ENCODE data around the gene HEATR5A.
A peak's percentile ranks its signal among the peaks of the same experiment; 100 is the strongest.

Gene HEATR5A

GRCh38 chr14:31429791-31430190, 9.4 kb upstream of the HEATR5A start:
- no peak overlapping the region for H3K27ac ChIP-seq
- H3K4me3 ChIP-seq = no peak overlapping the region

GRCh38 chr14:31428011-31428410, 7.7 kb upstream of the HEATR5A start:
- H3K4me3 ChIP-seq = no peak overlapping the region
- no peak overlapping the region for H3K27ac ChIP-seq

GRCh38 chr14:31426663-31427062, 6.3 kb upstream of the HEATR5A start:
- no peak overlapping the region for H3K27ac ChIP-seq
- H3K4me3 ChIP-seq = no peak overlapping the region

- Histone ChIP-seq H3K4me3 (no peak overlapping the region), H3K27ac (no peak overlapping the region)
Observed at GRCh38 chr14:31425905-31426304, 5.6 kb upstream of the HEATR5A start.

- peak overlapping the region in 2 of 7 experiments; percentile 79 to 93 for H3K4me3 ChIP-seq
- H3K27ac ChIP-seq = peak overlapping the region in 9 of 21 experiments; percentile 79 to 90 (median 83)
Observed at GRCh38 chr14:31421200-31421599, 850 bp upstream of the HEATR5A start.

- Histone ChIP-seq H3K4me3 (peak overlapping the region; percentile 72 to 98 (median 93)), H3K27ac (peak overlapping the region; percentile 55 to 91 (median 86))
Observed at GRCh38 chr14:31419967-31420318, 407 bp downstream of the HEATR5A start.

- Histone ChIP-seq H3K4me3 (peak overlapping the region; percentile 72 to 98 (median 93)), H3K27ac (peak overlapping the region in 20 of 21 experiments; percentile 67 to 91 (median 86))
Observed at GRCh38 chr14:31419179-31419966, 977 bp downstream of the HEATR5A start.

- no peak overlapping the region for H3K4me3 ChIP-seq
- H3K27ac ChIP-seq = no peak overlapping the region
Observed at GRCh38 chr14:31418440-31418839, 1.9 kb downstream of the HEATR5A start.

- Histone ChIP-seq H3K4me3 (no peak overlapping the region), H3K27ac (peak overlapping the region in 1 of 21 experiments; percentile 8)
Observed at GRCh38 chr14:31414190-31414833, 6.0 kb downstream of the HEATR5A start.

GRCh38 chr14:31411218-31411727, 9.1 kb downstream of the HEATR5A start:
- no peak overlapping the region for H3K4me3 ChIP-seq
- H3K27ac ChIP-seq = peak overlapping the region in 2 of 21 experiments; percentile 2 to 39

- Histone ChIP-seq H3K4me3 (no peak overlapping the region), H3K27ac (peak overlapping the region in 4 of 21 experiments; percentile 0 to 39 (median 12))
Observed at GRCh38 chr14:31410048-31410650, 10.2 kb downstream of the HEATR5A start.

- H3K27ac ChIP-seq = no peak overlapping the region
- no peak overlapping the region for H3K4me3 ChIP-seq
Observed at GRCh38 chr14:31408421-31408820, 11.9 kb downstream of the HEATR5A start.

- H3K27ac ChIP-seq = no peak overlapping the region
- H3K4me3 ChIP-seq = no peak overlapping the region
Observed at GRCh38 chr14:31405599-31406232, 14.6 kb downstream of the HEATR5A start.

GRCh38 chr14:31405106-31405505, 15.2 kb downstream of the HEATR5A start:
- Histone ChIP-seq H3K4me3 (no peak overlapping the region), H3K27ac (no peak overlapping the region)

GRCh38 chr14:31403707-31404106, 16.6 kb downstream of the HEATR5A start:
- Histone ChIP-seq H3K27ac (no peak overlapping the region), H3K4me3 (no peak overlapping the region)

GRCh38 chr14:31402764-31403439, 17.4 kb downstream of the HEATR5A start:
- H3K27ac ChIP-seq = no peak overlapping the region
- H3K4me3 ChIP-seq = no peak overlapping the region

GRCh38 chr14:31401369-31401932, 18.9 kb downstream of the HEATR5A start:
- no peak overlapping the region for H3K4me3 ChIP-seq
- no peak overlapping the region for H3K27ac ChIP-seq

GRCh38 chr14:31400031-31400638, 20.2 kb downstream of the HEATR5A start:
- H3K4me3 ChIP-seq = no peak overlapping the region
- H3K27ac ChIP-seq = no peak overlapping the region
